ENCODE measurements around the gene METTL5.
"Not testable (repeated sequence)": the region's sequence is repeated elsewhere in the genome, so short reads cannot be mapped to it uniquely, and the experiment has no call there.

METTL5 gene

GRCh38 chr2:169828141-169828811 is 3.6 kb upstream of the METTL5 start:
- DNase-seq: peak; percentile 53

DNA sequence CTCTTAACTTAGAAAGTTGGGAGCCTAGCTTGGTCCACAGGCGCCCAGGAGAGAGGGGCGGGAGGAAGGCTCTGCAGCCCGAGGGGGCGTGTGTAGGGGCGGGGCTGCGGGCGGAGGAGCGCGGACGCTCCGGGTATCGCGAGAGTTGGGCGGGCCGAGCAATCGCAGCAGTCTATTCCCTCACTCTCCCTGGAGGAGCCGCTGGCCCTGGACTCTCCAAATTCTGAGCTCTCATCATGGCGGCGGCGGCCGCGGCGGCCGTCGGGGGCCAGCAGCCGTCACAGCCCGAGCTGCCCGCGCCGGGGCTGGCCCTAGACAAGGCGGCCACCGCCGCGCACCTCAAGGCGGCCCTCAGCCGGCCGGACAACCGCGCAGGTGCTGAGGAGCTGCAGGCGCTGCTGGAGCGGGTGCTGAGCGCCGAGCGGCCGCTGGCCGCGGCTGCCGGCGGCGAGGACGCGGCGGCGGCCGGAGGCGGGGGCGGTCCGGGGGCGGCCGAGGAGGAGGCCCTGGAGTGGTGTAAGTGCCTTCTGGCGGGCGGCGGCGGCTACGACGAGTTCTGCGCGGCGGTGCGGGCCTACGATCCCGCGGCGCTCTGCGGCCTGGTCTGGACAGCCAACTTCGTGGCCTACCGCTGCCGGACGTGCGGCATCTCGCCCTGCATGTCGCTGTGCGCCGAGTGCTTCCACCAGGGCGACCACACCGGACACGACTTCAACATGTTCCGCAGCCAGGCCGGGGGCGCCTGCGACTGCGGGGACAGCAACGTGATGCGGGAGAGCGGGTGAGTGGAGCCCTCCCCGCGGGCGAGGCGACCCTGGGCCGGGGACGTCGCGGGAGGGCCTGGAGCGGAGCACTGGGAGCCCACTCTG is 2.8 kb upstream of the METTL5 start, which contains the start of gene UBR3:
TSS of gene UBR3 (plus strand) at position 183 of the 869 bp plus-strand sequence. CDS start at position 237, 54 bp downstream.
- peak; percentile 90 for DNase-seq

DNA sequence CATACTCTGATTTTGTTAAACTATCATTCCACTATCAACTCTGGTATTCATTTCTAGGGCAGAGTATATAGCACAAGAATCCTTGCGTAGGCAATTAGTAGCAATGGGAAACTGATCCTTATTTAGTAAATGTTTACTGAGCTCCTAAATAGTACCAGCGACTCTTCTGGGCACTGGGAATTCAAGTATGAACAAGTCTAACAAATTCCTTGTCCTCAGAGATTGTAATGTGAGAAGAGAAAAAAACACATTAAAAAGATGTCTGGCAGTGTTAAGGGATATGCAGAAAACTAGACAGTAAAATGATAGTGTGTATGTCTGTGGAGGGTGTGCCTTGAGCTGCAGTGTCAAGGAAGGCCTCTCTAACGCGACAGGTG is 721 bp downstream of the METTL5 start:
- no peak for DNase-seq

DNA sequence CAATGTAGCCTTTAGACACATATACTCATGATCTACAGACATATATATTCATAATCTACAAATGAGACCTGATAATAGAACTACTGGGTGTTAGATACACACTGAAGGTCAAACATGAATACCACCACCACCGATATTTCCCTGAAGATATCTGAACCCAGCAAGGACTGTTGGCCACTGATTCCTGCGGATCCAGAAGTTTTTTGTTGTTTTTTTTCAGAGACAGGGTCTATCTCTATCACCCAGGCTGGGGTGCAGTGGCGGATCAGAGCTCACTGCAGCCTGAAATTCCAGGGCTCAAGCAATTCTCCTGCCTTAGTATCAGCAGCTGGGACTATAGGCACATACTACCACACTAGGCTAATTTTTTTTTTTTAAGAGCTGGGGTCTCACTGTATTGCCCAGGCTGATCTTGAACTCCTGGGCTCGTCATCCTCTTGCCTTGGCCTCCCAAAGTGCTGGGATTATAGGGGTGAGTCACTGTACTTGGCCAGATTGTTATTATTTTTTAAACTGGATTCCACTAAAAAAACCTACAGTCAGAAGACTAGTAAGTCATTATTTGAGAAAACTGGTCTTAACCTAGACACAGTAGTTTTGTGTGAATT is 1.8 kb downstream of the METTL5 start:
- DNase-seq: no peak

GRCh38 chr2:169822036-169822435 is 2.7 kb downstream of the METTL5 start:
- no peak for DNase-seq

GRCh38 chr2:169820101-169820500 is 4.6 kb downstream of the METTL5 start:
- not testable (repeated sequence) for DNase-seq

DNA sequence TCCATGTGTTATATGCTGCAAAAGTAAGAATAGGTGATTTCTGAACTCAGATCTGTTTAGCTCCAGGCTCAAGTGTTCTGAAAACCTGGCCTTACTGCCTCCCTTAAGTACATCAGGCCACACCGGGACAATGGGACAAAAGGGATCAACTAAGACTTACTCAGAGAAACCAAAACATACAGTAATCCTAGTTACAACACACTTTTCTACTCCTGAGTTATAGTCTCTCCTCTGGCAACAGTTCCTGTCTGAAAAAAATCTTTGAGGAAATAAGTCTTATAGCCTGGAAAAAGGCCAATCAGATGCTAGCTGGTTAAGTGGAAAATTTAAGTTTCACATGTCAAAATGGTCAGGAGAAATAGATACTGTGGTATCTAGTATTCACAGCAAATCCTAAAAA is 5.6 kb downstream of the METTL5 start:
- no peak for DNase-seq

DNA sequence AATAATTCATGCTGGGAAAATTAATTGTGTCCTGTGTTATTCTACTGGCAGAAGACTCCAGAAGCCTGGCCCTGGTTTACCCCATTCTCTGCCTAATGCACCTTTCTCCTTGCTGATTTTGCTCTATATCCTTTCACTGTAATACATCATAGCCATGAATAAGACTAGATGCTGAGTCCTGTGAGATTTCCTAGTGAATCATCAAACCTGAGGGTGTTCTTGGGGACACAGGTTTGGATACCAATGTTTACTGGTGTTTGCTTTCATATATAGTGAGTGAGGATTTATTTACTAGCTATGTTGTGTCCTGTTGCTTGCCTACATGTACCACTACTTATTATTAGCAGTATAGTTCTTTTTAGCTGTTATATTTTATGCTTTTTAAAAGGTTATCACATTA is 6.5 kb downstream of the METTL5 start:
- DNase-seq: no peak

GRCh38 chr2:169817369-169817768 is 7.3 kb downstream of the METTL5 start:
- not testable (repeated sequence) for DNase-seq

DNA sequence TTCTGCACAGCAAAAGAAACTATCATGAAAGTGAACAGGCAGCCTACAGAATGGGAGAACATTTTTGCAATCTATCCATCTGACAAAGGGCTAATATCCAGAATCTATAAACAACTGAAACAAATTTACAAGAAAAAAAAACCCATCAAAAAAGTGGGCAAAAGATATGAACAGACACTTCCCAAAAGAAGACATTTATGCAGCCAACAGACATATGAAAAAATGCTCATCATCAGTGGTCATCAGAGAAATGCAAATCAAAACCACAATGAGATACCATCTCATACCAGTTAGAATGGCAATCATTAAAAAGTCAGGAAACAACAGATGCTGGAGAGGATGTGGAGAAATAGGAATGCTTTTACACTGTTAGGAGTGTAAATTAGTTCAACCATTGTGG is 7.7 kb downstream of the METTL5 start:
- not testable (repeated sequence) for DNase-seq

- no peak for DNase-seq
Measured at GRCh38 chr2:169815849-169816248, 8.9 kb downstream of the METTL5 start.

DNA sequence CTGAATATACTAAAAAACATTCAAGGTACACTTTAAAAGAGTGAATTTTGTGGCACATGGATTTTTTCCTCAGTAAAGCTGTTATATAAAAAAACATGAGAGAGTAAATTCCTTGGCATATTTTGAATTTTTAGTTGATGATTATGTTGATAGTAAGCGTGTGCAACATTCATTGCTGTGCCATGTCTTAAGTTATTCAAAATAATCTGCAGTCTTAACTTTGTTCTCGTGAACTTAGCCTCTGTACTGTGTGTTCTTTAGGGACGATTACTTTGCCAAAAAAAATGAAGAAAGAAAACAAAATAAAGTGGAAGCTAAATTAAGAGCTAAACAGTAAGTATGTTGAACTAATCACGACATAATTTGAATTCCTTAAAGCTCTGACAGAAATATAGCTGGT is 16.5 kb downstream of the METTL5 start:
- DNase-seq: no peak

- DNase-seq: no peak
Measured at GRCh38 chr2:169806586-169806985, 18.1 kb downstream of the METTL5 start.

GRCh38 chr2:169803480-169803879 is 21.2 kb downstream of the METTL5 start:
- DNase-seq: no peak

DNA sequence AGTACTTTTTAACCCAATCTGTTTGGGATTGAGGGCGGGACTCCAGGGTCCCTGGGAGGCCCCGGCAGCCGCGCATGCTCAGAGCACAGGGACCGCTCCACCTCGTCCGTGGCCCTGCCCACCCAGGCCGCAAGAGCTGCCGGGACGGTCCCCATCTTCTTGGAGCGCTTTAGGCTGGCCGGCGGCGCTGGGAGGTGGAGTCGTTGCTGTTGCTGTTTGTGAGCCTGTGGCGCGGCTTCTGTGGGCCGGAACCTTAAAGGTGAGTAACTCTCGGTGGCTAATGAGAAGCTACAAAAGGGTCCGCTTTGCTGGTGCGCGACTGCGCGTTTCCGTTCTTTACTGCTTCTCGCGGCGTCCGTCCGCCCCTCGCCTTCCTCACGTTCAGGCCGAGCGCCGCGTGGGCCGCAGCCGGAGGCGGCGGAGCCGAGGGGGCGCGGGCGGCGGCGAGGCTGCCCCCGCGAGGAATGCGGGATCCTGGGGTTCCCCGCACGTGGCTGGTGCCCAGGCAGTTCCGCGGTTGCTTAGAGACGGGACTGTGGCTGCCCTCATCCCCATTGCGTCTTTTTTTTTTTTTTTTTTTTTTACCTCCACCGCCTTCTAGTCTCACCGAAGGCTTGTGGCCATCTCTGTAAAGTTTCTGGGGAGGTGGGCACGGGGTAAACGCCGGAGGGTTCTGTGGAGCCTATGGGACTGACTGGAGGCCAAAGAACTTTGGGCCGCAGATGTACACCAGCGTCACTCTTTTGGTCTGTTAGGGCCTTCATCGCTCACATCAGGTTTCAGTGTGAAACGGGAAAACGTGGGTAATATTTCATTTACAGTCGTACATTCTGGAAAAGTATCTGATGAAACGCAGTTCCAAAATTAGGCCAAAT is 25.8 kb downstream of the METTL5 start, which contains the start of gene SSB:
TSS of gene SSB (plus strand) at position 154 of the 875 bp plus-strand sequence. CDS start 2,090 bp downstream, outside the sequence.
- DNase-seq: peak; percentile 94

DNA sequence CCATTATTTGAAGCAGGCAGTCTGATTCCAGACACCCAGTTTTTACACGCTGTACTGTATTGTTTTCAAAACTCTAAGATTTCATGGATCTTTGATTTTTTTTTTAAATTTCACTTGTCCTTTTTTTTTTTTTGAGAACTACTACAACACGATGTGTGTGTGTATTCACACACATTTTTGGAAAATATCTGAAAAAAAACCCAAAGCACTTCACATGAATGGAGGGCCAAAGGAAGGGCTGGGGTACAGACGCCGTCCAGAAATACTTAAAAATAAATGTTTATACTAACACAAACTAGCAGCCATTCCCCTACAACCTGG is 26.3 kb downstream of the METTL5 start:
- no peak for DNase-seq

DNA sequence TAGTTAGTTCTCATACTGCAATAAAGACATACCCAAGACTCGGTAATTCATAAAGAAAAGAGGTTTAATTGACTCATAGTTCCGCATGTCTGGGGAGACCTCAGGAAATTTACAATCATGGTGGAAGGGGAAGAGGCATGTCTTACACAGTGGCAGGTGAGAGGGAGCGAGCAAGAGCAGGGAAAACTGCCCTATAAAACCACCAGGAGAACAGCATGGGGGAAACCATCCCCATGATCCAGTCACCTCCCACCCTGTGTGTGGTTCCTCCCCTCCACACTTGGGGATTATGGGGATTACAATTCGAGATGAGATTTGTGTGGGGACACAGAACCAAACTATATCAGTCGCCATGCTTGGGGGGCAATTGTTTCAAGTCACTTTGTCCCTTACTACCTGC is 27.1 kb downstream of the METTL5 start:
- DNase-seq: no peak

DNA sequence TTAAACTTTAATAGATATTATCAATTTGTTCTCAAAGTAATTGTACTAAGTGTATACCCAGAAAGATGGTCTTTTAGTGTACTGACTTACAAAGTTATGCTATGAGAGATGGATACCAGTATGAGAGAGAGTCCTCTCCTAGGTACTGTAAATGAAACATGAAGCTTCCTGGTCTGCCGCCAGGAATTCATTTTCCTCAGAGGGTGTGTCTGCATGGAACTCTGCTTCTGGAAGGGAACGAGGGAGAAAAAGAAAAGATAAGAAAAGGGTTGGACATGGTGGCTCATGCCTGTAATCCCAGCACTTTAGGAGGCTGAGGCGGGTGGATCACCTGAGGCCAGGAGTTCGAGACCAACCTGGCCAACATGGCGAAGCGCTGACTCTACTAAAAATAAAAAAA is 28.3 kb downstream of the METTL5 start:
- DNase-seq: no peak

DNA sequence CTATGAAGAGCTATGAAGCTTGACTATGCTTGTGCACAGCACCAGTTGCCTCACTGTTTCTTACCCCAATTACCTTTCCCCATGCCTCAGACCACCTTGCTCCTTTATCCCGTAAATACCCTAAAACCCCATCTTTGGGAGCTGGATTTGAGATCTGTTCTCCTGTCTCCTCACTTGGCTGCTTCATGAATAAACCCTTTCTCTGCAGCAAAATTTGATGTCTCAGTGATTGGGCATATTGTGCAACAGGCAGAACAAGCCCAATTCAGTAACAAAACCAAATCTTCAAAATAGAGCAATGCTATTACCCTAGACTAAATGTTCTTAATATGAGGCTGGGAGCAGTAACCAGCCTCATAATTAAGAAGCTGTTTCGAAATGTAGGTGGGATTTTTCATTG is 29.5 kb downstream of the METTL5 start:
- DNase-seq: no peak

DNA sequence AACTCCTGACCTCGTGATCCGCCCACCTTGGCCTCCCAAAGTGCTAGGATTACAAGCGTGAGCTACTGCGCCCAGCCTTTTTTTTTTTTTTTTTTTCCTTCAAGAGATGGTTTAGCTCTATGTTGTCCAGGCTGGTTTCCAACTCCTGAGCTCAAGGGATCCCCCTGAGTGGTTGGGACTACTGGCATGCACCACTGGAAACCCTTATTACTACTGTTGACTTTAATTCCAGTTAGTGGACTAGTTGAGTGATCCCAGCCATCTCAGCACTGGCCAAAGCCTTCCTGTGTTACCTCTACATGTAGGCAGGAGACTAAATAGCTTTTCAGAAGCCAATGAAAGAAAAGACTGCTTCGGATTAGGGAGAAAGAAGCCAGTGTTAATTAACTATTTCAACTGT is 34.1 kb downstream of the METTL5 start:
- no peak for DNase-seq

DNA sequence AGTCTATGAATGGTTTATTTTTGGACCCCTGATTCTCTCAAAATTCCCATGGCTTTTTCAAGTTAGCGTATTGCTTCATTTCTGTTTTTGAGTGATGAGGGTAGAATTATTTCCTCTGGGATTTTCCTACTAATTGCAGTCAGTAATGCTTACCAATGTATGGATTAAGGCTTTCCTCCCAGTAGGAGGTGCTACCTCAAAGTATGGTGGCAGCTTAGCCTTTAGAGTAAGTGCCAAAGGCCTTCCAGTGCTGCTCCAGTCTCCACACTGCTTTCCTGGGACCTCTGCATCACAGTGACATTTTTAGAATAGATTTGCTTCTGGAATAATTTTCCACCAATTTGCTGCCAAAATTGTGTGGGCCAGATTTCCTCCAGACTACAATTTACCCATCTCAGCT is 42.2 kb downstream of the METTL5 start:
- no peak for DNase-seq

DNA sequence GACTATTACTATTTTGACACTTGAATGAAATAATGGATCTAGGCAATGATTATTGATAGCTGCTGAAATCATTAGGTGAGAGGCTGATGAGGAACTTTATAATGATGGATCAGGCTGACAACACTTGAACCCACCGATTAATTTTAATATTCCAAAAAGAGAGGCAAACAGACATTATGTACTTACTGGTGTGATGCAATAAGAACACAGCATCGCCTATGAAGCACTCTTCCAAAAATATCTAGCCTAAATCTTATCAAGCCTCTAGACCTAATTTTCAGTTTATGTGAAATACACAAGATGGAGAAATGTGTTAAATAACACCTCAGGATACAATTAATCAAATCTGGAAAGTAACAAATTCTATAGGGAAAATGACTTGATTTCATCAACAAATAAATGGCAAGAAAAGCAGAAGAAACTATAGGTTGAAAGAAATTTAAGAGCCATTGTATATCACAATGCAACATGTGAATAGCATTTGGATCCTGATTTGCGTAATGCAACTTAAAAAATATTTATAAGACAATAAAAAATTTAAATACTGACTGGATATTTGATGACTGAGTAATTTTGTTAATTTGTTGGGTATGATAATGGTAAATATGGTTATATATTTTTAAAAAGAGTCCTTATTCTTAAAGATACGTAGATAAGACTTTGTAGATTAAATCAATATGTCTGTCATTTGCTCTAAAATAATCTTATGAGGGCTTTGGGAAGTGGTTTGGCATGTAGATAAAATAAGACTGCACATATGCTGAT is 43.3 kb downstream of the METTL5 start:
- DNase-seq: no peak
